ENCODE measurements around the gene IRX4. TPM values are rescaled to one million over a fixed set of nuclear protein-coding genes. Genes with fewer than 3 reads are reported as not detected.

The IRX4 gene
- total RNA-seq = not detected in 2 replicates

GRCh38 chr5:1882337-1883119 lies at the start of gene IRX4:
Gene IRX4 (minus strand): TSS chr5:1882925. CDS start chr5:1882647, 278 bp downstream.
- peaks cover 36% of the 10 kb centered on the region for H3K27me3 Mint-ChIP-seq
- H3K27ac Mint-ChIP-seq = no peak within 1 kb of the TSS
- no peak for DNase-seq
- ATAC-seq (ENCODE audit: low read depth) = no peak
- intact Hi-C loops (cut with micrococcal nuclease) = no loop called here
- TF ChIP-seq, protein P1, sequence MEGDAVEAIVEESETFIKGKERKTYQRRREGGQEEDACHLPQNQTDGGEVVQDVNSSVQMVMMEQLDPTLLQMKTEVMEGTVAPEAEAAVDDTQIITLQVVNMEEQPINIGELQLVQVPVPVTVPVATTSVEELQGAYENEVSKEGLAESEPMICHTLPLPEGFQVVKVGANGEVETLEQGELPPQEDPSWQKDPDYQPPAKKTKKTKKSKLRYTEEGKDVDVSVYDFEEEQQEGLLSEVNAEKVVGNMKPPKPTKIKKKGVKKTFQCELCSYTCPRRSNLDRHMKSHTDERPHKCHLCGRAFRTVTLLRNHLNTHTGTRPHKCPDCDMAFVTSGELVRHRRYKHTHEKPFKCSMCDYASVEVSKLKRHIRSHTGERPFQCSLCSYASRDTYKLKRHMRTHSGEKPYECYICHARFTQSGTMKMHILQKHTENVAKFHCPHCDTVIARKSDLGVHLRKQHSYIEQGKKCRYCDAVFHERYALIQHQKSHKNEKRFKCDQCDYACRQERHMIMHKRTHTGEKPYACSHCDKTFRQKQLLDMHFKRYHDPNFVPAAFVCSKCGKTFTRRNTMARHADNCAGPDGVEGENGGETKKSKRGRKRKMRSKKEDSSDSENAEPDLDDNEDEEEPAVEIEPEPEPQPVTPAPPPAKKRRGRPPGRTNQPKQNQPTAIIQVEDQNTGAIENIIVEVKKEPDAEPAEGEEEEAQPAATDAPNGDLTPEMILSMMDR (IDR thresholded peaks at IDR 0.05) = no peak
- ChIA-PET POLR2A (no interaction called here), CTCF (no interaction called here)
- no peak within 1 kb of the TSS for H3K4me3 Mint-ChIP-seq
- no peaks in the 10 kb centered on the region for H3K9me3 Mint-ChIP-seq
- no peaks in the 10 kb centered on the region for H3K36me3 Mint-ChIP-seq (ENCODE audit: low read depth)
- H3K4me1 Mint-ChIP-seq = peaks cover 6% of the 10 kb centered on the region

- TF ChIP-seq, protein P1 (IDR thresholded peaks at IDR 0.05) = no peak
- CTCF ChIA-PET = no interaction called here
- Mint-ChIP-seq H3K4me3 (no peak overlapping the region), H3K9me3 (no peaks in the 10 kb centered on the region), H3K36me3 (ENCODE audit: low read depth) (no peaks in the 10 kb centered on the region), H3K27me3 (peaks cover 25% of the 10 kb centered on the region), H3K4me1 (no peaks in the 10 kb centered on the region), H3K27ac (no peak overlapping the region)
- ATAC-seq (ENCODE audit: low read depth) (no peak), DNase-seq (no peak)
- POLR2A ChIA-PET = no interaction called here
- intact Hi-C loops (cut with micrococcal nuclease) = no loop called here
Observed at GRCh38 chr5:1931604-1932231, 49.0 kb upstream of the IRX4 start.

DNA sequence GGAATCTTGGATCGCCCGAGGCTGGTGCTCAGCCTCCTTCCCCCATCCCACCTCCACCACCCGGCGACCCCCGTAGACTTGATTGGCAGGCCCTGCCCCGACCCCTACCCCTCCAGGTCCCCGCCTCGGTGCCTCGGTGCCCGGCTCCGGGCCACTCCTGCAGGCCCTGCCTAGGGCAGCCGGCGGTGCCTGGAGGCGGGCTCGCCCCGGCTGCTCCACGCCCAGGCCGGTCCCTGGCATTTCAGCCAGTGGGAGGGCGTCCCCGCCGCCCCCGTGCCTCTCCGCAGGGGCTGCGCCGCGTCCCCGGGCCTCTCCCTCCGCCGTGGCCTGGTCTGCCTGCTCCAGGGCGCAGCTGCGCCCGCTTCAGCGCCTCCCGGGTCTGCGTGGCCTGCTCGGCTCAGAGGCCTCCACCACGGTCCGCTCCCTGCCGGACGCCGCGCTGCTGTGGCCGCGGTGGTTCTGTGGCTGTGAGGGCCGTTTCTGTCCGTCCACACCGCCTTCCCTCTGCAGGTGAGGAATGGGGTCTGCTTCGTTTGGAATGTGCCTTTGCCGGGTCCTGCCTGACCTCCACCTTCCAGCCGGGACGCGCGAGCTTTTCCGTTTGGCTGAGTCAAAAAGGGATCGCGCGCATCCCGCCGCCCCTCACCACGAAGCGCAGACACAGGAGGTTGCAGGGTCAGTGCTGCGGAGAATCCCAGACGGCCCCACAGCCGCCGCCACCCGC lies 48.3 kb upstream of the IRX4 start:
- no peaks in the 10 kb centered on the region for H3K9me3 Mint-ChIP-seq
- POLR2A ChIA-PET = no interaction called here
- no peak overlapping the region for H3K27ac Mint-ChIP-seq
- no peak overlapping the region for H3K4me3 Mint-ChIP-seq
- H3K4me1 Mint-ChIP-seq = no peaks in the 10 kb centered on the region
- DNase-seq (no peak), ATAC-seq (ENCODE audit: low read depth) (no peak)
- TF ChIP-seq, protein P1 (IDR thresholded peaks at IDR 0.05) = no peak
- no peaks in the 10 kb centered on the region for H3K36me3 Mint-ChIP-seq (ENCODE audit: low read depth)
- H3K27me3 Mint-ChIP-seq = peaks cover 20% of the 10 kb centered on the region
- CTCF ChIA-PET = no interaction called here
- intact Hi-C loops (cut with micrococcal nuclease) = no loop called here

DNA sequence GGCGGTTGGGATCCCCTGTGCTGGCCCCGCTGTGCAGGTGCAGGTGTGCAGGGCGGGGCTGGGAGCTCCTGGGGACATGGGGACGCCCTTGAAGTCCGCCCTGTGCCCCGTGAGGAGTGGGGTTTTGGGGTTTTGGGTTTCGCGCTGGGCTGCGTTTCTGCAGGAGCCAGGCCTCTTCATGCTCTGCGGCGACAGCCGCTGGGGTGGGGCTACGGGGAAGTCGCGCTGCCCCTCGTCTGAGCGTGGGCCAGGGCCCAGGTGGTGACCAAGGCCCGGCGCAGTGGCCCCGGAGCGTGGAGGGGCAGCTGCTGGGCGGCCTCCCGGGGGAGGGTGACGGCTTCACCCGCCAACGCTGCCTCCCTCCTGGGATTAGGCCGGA lies 47.8 kb upstream of the IRX4 start:
- H3K9me3 Mint-ChIP-seq = no peaks in the 10 kb centered on the region
- ATAC-seq (ENCODE audit: low read depth) = no peak
- no peak overlapping the region for H3K4me3 Mint-ChIP-seq
- H3K4me1 Mint-ChIP-seq = no peaks in the 10 kb centered on the region
- ChIA-PET POLR2A (no interaction called here), CTCF (no interaction called here)
- TF ChIP-seq, protein P1 (IDR thresholded peaks at IDR 0.05) = no peak
- H3K27ac Mint-ChIP-seq = no peak overlapping the region
- no peak for DNase-seq
- intact Hi-C loops (cut with micrococcal nuclease) = no loop called here
- H3K27me3 Mint-ChIP-seq = peaks cover 20% of the 10 kb centered on the region
- H3K36me3 Mint-ChIP-seq (ENCODE audit: low read depth) = no peaks in the 10 kb centered on the region
